Breast epithelium (tissue), 3 donors: Measurements from ENCODE around the gene CXCL11.

Experiments used
- CTCF ChIP-seq, 3 donors: fragments of 450-650 bp; IDR thresholded peaks; one replicate each; pipeline ENCODE4 v1.5.1; 2016 to 2017; ENCODE audit warnings: antibody characterized with exemption in 3 of 3, mild to moderate bottlenecking in 3 of 3, moderate library complexity in 3 of 3
- POLR2A ChIP-seq: fragments of 450-650 bp; IDR thresholded peaks from one replicate; pipeline ENCODE4 v1.6.1; 2016; ENCODE audit warnings: antibody characterized with exemption, mild to moderate bottlenecking, moderate library complexity
- POLR2AphosphoS5 ChIP-seq, 3 donors: sonication (generic); formaldehyde crosslinking; IDR thresholded peaks; one replicate each; pipeline ENCODE4 v1.6.1; 2017; ENCODE audit warnings: antibody characterized with exemption in 3 of 3

- TF ChIP-seq CTCF (IDR thresholded peaks at IDR 0.05) (no peak), POLR2A (no peak), POLR2AphosphoS5 (IDR thresholded peaks at IDR 0.05) (no peak)
Observed at GRCh38 chr4:76058302-76058701, 22.4 kb upstream of the CXCL11 start.
